Loucy (cell line): ENCODE data around the gene CEMIP2.

Experiments used
- EZH2phosphoT487 ChIP-seq: fragments of 200-600 bp; IDR thresholded peaks from 2 replicates; pipeline ENCODE4 v1.6.1; 2018; ENCODE audit warnings: antibody characterized with exemption, mild to moderate bottlenecking, moderate library complexity, borderline replicate concordance
- TF ChIP-seq, protein P1 (sequence below): fragments of 200-600 bp; sonication (generic); conservative IDR thresholded peaks from 2 replicates; pipeline ENCODE4 v1.5.1; 2014; ENCODE audit warnings: mild to moderate bottlenecking, antibody characterized with exemption, low read length

DNA sequence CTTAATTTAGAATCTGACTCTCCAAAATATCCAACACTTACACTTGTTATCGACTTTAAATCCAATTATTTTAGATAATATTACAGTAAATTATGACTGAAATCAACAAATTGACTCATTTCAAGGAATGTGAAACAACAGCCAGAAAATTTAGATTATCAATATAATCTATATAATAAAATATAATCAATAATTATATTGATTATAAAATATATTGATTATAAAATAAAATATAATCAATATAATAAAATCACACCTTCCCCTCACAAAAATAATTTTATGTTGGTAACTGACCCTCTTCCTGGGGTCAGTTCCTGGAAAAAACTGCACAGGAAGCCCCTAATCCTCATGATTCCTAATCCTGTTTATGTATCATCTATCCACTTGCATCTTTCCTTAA is 91.1 kb downstream of the CEMIP2 start:
- TF ChIP-seq, protein P1, sequence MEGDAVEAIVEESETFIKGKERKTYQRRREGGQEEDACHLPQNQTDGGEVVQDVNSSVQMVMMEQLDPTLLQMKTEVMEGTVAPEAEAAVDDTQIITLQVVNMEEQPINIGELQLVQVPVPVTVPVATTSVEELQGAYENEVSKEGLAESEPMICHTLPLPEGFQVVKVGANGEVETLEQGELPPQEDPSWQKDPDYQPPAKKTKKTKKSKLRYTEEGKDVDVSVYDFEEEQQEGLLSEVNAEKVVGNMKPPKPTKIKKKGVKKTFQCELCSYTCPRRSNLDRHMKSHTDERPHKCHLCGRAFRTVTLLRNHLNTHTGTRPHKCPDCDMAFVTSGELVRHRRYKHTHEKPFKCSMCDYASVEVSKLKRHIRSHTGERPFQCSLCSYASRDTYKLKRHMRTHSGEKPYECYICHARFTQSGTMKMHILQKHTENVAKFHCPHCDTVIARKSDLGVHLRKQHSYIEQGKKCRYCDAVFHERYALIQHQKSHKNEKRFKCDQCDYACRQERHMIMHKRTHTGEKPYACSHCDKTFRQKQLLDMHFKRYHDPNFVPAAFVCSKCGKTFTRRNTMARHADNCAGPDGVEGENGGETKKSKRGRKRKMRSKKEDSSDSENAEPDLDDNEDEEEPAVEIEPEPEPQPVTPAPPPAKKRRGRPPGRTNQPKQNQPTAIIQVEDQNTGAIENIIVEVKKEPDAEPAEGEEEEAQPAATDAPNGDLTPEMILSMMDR: no peak
- TF ChIP-seq EZH2phosphoT487: no peak
